WI38 (cell line): ENCODE data around the gene RNFT2.

ENCODE experiments used
- H3K4me3 ChIP-seq: 2 replicates; pipeline ENCODE4 v1.5.1; 2011; ENCODE audit warnings: low read depth, mild to moderate bottlenecking, control low read depth, low read length
- TF ChIP-seq, protein P1 (sequence below): IDR thresholded peaks from 2 replicates; pipeline ENCODE4 v1.5.1; 2012; ENCODE audit warnings: low read depth, mild to moderate bottlenecking, control low read depth, low read length

Gene RNFT2

DNA sequence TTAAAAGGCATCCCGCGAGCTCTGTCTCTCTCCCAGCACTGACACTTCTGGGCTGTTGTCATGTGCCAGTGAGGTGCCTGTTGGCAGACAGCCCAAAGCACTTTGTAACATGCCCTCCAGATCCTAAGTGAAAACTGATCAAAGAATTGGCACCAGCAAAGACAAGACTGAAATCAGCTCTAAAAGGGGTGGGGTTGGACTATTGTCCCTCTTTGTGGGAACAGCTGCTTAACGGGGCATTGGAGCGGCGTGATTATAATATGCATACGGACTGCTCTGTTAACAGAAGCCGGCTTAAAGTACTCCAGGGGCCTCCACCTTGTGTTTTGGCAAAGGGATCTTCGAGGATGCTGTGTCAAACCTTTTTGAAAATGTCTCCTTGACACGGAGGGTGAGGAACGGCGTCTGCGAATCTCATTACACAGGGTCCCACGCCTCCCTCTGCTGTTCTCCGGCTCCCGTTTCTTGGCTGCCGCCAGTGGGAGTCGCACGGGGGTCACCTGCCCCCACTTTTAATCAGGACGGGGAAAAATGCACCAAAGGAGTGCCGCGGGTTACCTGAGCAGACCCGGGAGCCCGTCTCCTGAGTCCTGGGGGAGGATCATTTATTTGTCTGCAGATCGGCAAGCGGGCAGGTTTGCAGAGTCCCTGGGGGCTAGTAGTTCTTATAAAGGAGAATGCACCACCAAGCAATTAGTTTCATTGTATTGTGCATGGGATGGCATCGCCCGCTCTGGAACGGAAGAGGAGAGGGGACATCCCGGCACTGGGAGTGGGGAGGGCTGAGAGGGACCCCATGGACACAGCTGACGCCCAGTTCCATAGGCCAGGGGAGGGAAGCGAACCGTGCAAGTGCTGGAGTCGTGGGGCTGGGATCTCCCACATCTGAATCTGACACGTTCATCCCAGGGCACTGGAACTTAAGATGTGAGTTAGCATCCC is 44.6 kb upstream of the RNFT2 start:
- no peak overlapping the region for H3K4me3 ChIP-seq

DNA sequence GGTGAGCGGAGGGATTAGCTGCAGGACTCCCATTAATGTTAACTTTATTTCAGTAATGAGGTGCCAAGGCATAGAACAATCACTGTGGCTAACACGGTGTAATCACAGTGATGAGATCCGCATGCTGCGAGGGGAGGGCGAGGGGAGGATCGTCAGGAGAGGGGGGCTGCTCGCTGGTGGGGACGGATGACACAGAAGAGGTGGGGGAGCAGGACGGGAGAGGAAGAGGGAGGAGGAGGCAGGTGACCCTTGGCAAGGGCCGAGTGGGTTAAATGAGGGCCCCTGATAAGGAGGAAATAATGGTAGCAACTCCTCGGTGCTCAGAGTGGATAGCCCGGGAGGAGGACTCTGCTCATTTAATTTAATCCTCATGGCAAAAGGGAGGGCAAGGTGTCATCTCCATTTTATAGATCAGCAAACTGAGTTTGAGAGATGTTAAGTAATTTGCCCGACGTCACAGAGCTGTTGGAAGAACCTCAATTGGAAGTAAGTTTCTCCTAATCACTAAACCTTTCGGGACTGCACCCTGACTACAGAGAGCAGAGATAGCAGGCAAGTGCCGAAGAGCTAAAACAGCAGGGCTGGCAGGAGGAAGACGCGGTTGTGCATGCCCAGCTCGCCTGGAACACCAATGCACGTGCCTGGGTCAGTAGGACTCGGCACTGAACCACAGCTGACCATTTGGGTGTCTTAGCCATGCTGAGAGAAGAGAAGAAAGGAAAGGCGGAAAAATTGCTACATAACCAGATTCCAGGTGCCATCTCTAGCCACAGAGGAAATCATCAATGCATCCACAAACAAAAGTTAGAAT is 43.3 kb upstream of the RNFT2 start:
- TF ChIP-seq, protein P1, sequence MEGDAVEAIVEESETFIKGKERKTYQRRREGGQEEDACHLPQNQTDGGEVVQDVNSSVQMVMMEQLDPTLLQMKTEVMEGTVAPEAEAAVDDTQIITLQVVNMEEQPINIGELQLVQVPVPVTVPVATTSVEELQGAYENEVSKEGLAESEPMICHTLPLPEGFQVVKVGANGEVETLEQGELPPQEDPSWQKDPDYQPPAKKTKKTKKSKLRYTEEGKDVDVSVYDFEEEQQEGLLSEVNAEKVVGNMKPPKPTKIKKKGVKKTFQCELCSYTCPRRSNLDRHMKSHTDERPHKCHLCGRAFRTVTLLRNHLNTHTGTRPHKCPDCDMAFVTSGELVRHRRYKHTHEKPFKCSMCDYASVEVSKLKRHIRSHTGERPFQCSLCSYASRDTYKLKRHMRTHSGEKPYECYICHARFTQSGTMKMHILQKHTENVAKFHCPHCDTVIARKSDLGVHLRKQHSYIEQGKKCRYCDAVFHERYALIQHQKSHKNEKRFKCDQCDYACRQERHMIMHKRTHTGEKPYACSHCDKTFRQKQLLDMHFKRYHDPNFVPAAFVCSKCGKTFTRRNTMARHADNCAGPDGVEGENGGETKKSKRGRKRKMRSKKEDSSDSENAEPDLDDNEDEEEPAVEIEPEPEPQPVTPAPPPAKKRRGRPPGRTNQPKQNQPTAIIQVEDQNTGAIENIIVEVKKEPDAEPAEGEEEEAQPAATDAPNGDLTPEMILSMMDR = no peak
- no peak overlapping the region for H3K4me3 ChIP-seq

More for the DNA sequence above, 44.6 kb upstream of the RNFT2 start:
- TF ChIP-seq, protein P1 = no peak

DNA sequence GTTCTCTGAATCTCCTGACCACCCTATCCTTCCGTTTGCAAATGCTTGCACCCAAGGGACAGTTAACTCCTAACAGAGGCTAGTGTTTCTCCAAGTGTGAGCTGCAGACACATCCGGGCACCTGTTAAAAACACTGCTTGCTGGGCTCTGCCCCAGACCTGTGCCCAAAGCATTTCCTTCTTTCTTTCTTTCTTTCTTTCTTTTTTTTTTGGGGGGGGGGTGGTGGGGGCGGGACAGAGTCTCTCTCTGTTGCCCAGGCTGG is 42.7 kb upstream of the RNFT2 start:
- H3K4me3 ChIP-seq = no peak overlapping the region
- TF ChIP-seq, protein P1 = no peak

DNA sequence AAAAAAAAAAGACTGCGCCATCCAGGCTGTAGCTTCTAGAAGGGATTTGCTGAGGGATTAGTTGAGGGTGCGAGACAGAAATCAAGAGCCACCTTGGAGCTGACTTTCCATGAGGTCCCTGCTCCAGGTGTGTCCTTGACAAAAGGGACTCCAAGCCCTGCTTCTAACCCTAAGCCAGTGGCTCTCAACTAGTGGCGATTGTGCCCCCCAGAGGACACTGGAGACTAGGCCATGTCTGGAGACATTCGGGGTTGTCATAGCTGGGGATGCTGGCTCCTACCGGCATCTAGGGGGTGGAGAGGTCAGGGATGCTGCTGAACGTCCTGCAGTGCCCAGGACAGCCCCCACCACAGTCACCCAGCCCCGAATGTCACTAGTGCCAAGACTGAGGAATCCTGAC is 40.8 kb upstream of the RNFT2 start:
- TF ChIP-seq, protein P1 = no peak
- no peak overlapping the region for H3K4me3 ChIP-seq

DNA sequence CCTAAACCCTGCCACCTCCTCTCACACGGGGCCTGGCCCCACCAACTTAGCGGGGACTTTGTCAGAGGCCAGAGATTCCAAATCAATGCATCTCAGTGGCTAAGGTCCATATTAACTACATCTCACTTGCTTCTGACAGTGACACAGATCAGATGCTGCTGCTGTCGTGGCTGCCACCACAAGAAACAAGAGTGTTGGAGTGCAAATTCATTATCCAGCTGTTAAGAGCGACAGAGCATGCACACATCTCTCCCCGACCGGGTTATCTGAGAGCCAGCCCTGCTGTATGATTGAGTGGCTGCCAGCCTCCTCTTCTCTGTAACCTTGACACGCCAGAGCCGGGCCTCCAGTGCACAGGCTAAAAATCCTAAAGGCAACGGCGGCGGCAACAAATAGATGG is 40.4 kb upstream of the RNFT2 start:
- H3K4me3 ChIP-seq = no peak overlapping the region
- TF ChIP-seq, protein P1 = no peak

DNA sequence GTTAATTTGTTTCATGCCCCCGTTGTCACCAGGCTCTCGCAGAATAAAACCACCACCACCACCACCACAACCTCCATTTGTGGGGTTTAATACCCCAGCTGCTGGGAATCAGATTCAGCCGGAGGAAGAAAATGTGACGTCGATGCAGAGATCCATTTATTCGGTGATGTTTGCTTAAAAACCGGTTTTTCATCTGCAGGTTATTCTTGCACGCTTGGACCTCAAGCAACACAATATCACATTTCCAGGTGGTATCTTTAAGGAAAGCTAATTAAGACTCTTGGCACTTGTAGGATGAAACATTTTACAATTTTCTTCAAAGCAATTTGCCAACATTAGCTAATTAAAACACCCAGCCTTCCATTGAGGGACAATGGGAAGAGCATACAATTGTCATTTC is 40.0 kb upstream of the RNFT2 start:
- no peak overlapping the region for H3K4me3 ChIP-seq
- TF ChIP-seq, protein P1 = no peak

DNA sequence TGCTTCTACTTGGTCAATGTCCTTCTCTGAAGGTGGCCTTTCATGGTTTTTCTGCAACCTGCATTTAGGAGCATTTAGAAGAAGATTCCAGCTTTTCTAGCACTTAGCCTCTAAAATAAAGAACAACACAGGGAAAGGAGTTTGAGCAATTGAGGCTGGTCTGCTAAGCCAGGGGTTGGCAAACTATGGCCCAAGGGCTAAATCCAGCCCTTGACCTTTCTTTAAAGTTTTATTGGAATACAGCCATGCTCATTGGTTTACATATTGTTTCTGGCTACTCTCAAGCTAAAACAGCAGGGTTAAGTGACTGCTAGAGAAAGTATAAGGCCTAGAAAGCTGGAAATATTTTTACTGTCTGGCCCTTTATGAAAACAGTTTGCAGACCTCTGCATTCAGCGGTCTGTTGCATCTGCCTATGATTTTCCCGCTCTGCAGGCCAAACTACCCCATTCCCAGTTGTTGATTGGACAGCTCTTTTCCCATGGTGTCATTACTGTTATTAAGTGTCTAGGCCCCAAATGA is 39.5 kb upstream of the RNFT2 start:
- H3K4me3 ChIP-seq = no peak overlapping the region
- TF ChIP-seq, protein P1 = no peak
